H1 (cell line): ENCODE measurements around the gene RELA. TPM values are rescaled to one million over a fixed set of nuclear protein-coding genes. Genes with fewer than 3 reads are reported as not detected.

Source experiments
- CHD7 ChIP-seq: fragments of 300-600 bp; sonication (generic); IDR thresholded peaks from 2 replicates; pipeline ENCODE4 v1.7.1; 2012; ENCODE audit warnings: low read length, moderate library complexity, mild to moderate bottlenecking, inconsistent platforms; ENCODE audit not compliant: insufficient replicate concordance
- POU5F1 ChIP-seq: IDR thresholded peaks from 2 replicates; pipeline ENCODE4 v1.6.1; 2011; ENCODE audit warnings: low read depth, mild to moderate bottlenecking, low read length, moderate library complexity
- polyA plus RNA-seq, 7 experiments: library from polyadenylated mRNA; depleted of rRNA in 3 of 7; stranded (reverse) in 5 of 7; unstranded in 2 of 7; fragments of >200 nt in 5 of 7; fragments of 200-250 nt in 2 of 7; gene quantifications; 1 replicate in 5 of 7; 2 replicates in 1 of 7; 4 replicates in 1 of 7; pipeline versions ENCODE4 v1.2.1 to v1.2.3, GENCODE V29; 2011 to 2013; ENCODE audit warnings: missing spikeins in 2 of 7, mixed read lengths in 2 of 7
- total RNA-seq: library from RNA; stranded (reverse); fragmentation: NEBNext Ultra II Directional; extraction: Animal tissue kit (Norgen Biotek cat#: 25700); gene quantifications from 2 replicates; pipeline ENCODE4 v1.2.1, GENCODE V29; 2021

The RELA gene
- total and polyA plus RNA-seq, 2 of the 8 experiments (the other 6 are each of a cell fraction or from before 2014, with no cell fraction given), result 21.9 to 27.5 TPM

DNA sequence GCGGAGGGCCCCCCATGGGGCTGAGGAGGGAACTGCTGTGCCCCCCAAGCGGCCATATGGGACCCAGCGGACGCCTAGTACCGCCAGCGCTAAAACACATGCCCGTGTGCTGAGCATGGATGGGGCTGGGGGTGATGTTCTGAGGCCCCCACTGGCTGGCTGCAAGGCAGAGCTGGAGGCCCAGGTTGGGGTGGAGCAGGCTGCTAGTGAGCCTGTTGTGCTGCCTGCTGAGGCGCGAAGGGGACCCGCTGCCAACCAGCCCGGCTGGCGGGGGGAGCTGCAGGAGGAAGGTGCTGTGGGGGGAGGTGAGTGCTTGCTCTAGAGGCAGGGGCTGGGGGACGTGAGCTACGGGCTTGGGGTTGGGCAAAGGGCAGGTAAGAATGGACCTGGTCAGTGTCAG is 44.0 kb downstream of the RELA start (continued):
- TF ChIP-seq CHD7, result no peak
- TF ChIP-seq POU5F1, result no peak
